ENCODE measurements around the gene CGRRF1. TPM values are rescaled to one million over a fixed set of nuclear protein-coding genes. Genes with fewer than 3 reads are reported as not detected.

The CGRRF1 gene
- total and polyA plus RNA-seq, 2 of the 13 experiments (the other 11 are each of a cell fraction or from before 2014, with no cell fraction given) = 16.8 to 18.2 TPM

DNA sequence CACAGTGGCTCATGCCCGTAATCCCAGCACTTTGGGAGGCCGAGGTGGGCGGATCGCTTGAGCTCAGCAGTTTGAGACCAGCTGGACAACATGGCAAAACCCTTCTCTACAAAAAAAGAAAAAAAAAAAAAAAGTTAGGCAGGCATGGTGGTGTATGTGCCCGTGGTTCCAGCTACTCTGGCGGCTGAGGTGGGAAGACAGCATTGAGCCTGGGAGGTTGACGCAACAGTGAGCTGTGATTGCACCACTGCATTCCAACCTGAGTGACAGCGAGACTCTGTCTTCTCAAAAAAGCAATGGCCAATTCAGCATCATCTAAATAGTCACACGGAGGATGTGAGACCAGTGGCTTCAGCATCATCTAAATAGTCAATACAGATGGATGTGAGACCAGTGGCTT lies 46.8 kb downstream of the CGRRF1 start (continued):
- TF ChIP-seq SMARCE1 (IDR thresholded peaks at IDR 0.05; ENCODE audit: borderline replicate concordance) (no peak), ETV5 (CRISPR knock-in tag; IDR thresholded peaks at IDR 0.05; ENCODE audit: borderline replicate concordance) (0 out of 2 replicates have a peak, but pooled peaks have one; percentile 27), KLF11 (CRISPR knock-in tag; IDR thresholded peaks at IDR 0.05) (no peak), SUZ12 (IDR thresholded peaks at IDR 0.05; ENCODE audit: low read depth, low read length) (no peak), ZNF709 (CRISPR knock-in tag; IDR thresholded peaks at IDR 0.05) (no peak), NR2F6 (IDR thresholded peaks at IDR 0.05) (no peak), NR2F6 (CRISPR knock-in tag; IDR thresholded peaks at IDR 0.05) (peak; percentile 55; the same call in 1 of the 2 replicates), AHR (CRISPR knock-in tag; IDR thresholded peaks at IDR 0.05) (no peak), ZNF343 (CRISPR knock-in tag; IDR thresholded peaks at IDR 0.05) (no peak), GZF1 (CRISPR knock-in tag; IDR thresholded peaks at IDR 0.05) (no peak), ZNF367 (CRISPR knock-in tag; IDR thresholded peaks at IDR 0.05; ENCODE audit: borderline replicate concordance) (no peak), ZNF326 (CRISPR knock-in tag; IDR thresholded peaks at IDR 0.05; ENCODE audit: borderline replicate concordance) (no peak), ZNF260 (CRISPR knock-in tag; IDR thresholded peaks at IDR 0.05; ENCODE audit: borderline replicate concordance, low read depth) (no peak), ZNF552 (CRISPR knock-in tag; IDR thresholded peaks at IDR 0.05; ENCODE audit: borderline replicate concordance) (no peak), ZNF281 (CRISPR knock-in tag; IDR thresholded peaks at IDR 0.05; ENCODE audit: borderline replicate concordance) (no peak)
- TF ChIP-seq, protein P1, sequence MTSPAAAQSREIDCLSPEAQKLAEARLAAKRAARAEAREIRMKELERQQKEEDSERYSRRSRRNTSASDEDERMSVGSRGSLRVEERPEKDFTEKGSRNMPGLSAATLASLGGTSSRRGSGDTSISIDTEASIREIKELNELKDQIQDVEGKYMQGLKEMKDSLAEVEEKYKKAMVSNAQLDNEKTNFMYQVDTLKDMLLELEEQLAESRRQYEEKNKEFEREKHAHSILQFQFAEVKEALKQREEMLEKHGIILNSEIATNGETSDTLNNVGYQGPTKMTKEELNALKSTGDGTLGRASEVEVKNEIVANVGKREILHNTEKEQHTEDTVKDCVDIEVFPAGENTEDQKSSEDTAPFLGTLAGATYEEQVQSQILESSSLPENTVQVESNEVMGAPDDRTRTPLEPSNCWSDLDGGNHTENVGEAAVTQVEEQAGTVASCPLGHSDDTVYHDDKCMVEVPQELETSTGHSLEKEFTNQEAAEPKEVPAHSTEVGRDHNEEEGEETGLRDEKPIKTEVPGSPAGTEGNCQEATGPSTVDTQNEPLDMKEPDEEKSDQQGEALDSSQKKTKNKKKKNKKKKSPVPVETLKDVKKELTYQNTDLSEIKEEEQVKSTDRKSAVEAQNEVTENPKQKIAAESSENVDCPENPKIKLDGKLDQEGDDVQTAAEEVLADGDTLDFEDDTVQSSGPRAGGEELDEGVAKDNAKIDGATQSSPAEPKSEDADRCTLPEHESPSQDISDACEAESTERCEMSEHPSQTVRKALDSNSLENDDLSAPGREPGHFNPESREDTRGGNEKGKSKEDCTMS (CRISPR knock-in tag; conservative IDR thresholded peaks at IDR 0.05) = no peak
- TF ChIP-seq, protein P2, sequence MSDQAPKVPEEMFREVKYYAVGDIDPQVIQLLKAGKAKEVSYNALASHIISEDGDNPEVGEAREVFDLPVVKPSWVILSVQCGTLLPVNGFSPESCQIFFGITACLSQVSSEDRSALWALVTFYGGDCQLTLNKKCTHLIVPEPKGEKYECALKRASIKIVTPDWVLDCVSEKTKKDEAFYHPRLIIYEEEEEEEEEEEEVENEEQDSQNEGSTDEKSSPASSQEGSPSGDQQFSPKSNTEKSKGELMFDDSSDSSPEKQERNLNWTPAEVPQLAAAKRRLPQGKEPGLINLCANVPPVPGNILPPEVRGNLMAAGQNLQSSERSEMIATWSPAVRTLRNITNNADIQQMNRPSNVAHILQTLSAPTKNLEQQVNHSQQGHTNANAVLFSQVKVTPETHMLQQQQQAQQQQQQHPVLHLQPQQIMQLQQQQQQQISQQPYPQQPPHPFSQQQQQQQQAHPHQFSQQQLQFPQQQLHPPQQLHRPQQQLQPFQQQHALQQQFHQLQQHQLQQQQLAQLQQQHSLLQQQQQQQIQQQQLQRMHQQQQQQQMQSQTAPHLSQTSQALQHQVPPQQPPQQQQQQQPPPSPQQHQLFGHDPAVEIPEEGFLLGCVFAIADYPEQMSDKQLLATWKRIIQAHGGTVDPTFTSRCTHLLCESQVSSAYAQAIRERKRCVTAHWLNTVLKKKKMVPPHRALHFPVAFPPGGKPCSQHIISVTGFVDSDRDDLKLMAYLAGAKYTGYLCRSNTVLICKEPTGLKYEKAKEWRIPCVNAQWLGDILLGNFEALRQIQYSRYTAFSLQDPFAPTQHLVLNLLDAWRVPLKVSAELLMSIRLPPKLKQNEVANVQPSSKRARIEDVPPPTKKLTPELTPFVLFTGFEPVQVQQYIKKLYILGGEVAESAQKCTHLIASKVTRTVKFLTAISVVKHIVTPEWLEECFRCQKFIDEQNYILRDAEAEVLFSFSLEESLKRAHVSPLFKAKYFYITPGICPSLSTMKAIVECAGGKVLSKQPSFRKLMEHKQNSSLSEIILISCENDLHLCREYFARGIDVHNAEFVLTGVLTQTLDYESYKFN (CRISPR knock-in tag; conservative IDR thresholded peaks at IDR 0.05) = no peak
- TF ChIP-seq, protein P3, sequence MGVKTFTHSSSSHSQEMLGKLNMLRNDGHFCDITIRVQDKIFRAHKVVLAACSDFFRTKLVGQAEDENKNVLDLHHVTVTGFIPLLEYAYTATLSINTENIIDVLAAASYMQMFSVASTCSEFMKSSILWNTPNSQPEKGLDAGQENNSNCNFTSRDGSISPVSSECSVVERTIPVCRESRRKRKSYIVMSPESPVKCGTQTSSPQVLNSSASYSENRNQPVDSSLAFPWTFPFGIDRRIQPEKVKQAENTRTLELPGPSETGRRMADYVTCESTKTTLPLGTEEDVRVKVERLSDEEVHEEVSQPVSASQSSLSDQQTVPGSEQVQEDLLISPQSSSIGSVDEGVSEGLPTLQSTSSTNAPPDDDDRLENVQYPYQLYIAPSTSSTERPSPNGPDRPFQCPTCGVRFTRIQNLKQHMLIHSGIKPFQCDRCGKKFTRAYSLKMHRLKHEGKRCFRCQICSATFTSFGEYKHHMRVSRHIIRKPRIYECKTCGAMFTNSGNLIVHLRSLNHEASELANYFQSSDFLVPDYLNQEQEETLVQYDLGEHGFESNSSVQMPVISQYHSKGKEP (CRISPR knock-in tag; IDR thresholded peaks at IDR 0.05) = no peak
- TF ChIP-seq, protein P4, sequence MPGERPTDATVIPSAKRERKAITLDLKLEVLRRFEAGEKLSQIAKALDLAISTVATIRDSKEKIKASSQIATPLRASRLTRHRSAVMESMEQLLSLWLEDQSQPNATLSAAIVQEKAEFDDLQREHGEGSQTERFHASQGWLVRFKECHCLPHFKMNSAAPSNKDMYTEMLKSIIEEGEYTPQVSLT (CRISPR knock-in tag; IDR thresholded peaks at IDR 0.05; ENCODE audit: borderline replicate concordance, low read depth) = no peak

All from HepG2 (cell line).